HCT116 (cell line): Measurements from ENCODE around the gene THSD4. TPM values are rescaled to one million over a fixed set of nuclear protein-coding genes. Genes with fewer than 3 reads are reported as not detected.

Experiments
- ATAC-seq: fragments of 200-7000 bp; cut with Tn5 transposase; 2 replicates; pipeline ENCODE4 v1.9.1; 2020; ENCODE audit warnings: mild to moderate bottlenecking, moderate library complexity
- BruUV-seq: library from RNA; stranded (reverse); fragments of 400-500 nt; replicated peaks from 2 replicates; lab custom pipeline; 2021; lab: Mats Ljungman, UMichigan
- CTCF ChIA-PET: fragments of 300-600 bp; sonication (Branson Sonifier 250); formaldehyde crosslinking; loops from one replicate; lab custom pipeline; 2021; ENCODE audit warnings: antibody characterized with exemption; lab: Charles Lee
- POLR2A ChIA-PET: fragments of 300-600, 350-600 bp; sonication (Branson Sonifier 250); formaldehyde crosslinking; loops from one replicate; lab custom pipeline; 2021; ENCODE audit warnings: antibody characterized with exemption; lab: Charles Lee
- RAD21 ChIA-PET, 2 experiments: fragments of 300-600 bp; sonication (Branson Sonifier 250); formaldehyde crosslinking; loops; one replicate each; lab custom pipeline; 2023; ENCODE audit warnings: low total read pairs in 2 of 2; ENCODE audit not compliant: uncharacterized antibody in 2 of 2, unreplicated experiment in 2 of 2, low non-redundant PET in 1 of 2; lab: Charles Lee
- DNase-seq: peaks from one replicate; pipeline ENCODE4 v3.0.0-alpha.2; 2010; ENCODE audit warnings: low read depth, low spot score
- H2AFZ ChIP-seq: fragments of 200-600 bp; shearing (Covaris generic), sonication (generic); 2 replicates; pipeline ENCODE4 v1.6.1; 2017; ENCODE audit warnings: low read depth, mixed run types, mixed read lengths, antibody characterized with exemption, low read length; ENCODE audit not compliant: poor library complexity, severe bottlenecking
- H3K27ac ChIP-seq: 2 replicates; pipeline ENCODE4 v1.5.1; 2012; ENCODE audit warnings: low read depth, low read length
- H3K27me3 ChIP-seq: fragments of 200-600 bp; sonication (generic); 2 replicates; pipeline ENCODE4 v1.6.1; 2016; ENCODE audit warnings: mixed run types, low read length, mixed read lengths; ENCODE audit not compliant: insufficient read depth
- H3K36me3 ChIP-seq, 2 experiments: fragments of 200-500 bp in 1 of 2; fragments of 200-600 bp in 1 of 2; sonication (Bioruptor generic) in 1 of 2; sonication (generic) in 1 of 2; 2 replicates each; pipeline versions ENCODE4 v1.5.1 to v1.6.1; 2014 to 2016; ENCODE audit warnings: low read length in 2 of 2, inconsistent platforms in 1 of 2, mixed read lengths in 1 of 2, mixed run types in 1 of 2; ENCODE audit not compliant: insufficient read depth in 2 of 2, control insufficient read depth in 1 of 2
- H3K4me1 ChIP-seq, 2 experiments: fragments of 200-600 bp in 1 of 2; sonication (generic) in 1 of 2; 2 replicates each; pipeline versions ENCODE4 v1.5.1 to v1.6.1; 2012 to 2017; ENCODE audit warnings: low read length in 2 of 2, inconsistent platforms in 1 of 2, mild to moderate bottlenecking in 1 of 2, mixed read lengths in 1 of 2, mixed run types in 1 of 2, moderate library complexity in 1 of 2; ENCODE audit not compliant: insufficient read depth in 2 of 2, control insufficient read depth in 1 of 2
- H3K4me2 ChIP-seq: fragments of 200-600 bp; sonication (generic); 2 replicates; pipeline ENCODE4 v1.6.1; 2017; ENCODE audit warnings: mixed run types, low read length, mixed read lengths
- H3K4me3 ChIP-seq, 2 experiments: fragments of 200-600 bp in 1 of 2; sonication (generic) in 1 of 2; replicated peaks in 1 of 2; 2 replicates each; pipeline ENCODE4 v1.5.1; 2011 to 2016; ENCODE audit warnings: low read length in 2 of 2, control low read depth in 1 of 2, low read depth in 1 of 2, mild to moderate bottlenecking in 1 of 2, mixed read lengths in 1 of 2, mixed run types in 1 of 2
- H3K79me2 ChIP-seq: fragments of 200-600 bp; sonication (generic); 2 replicates; pipeline ENCODE4 v1.6.1; 2017; ENCODE audit warnings: mild to moderate bottlenecking, mixed run types, low read length, moderate library complexity, mixed read lengths; ENCODE audit not compliant: insufficient read depth
- H3K9ac ChIP-seq: fragments of 200-600 bp; sonication (generic); 2 replicates; pipeline ENCODE4 v1.6.1; 2016; ENCODE audit warnings: low read length, mixed read lengths
- H3K9me2 ChIP-seq: fragments of 200-600 bp; sonication (generic), shearing (Covaris generic); 2 replicates; pipeline ENCODE4 v1.6.1; 2017; ENCODE audit warnings: mixed run types, mild to moderate bottlenecking, moderate library complexity; ENCODE audit not compliant: insufficient read depth
- H3K9me3 ChIP-seq, 2 experiments: fragments of 200-500 bp in 1 of 2; fragments of 200-600 bp in 1 of 2; sonication (Bioruptor generic) in 1 of 2; sonication (generic) in 1 of 2; 2 replicates each; pipeline ENCODE4 v1.6.1; 2014 to 2017; ENCODE audit warnings: low read length in 2 of 2, mixed read lengths in 2 of 2, inconsistent platforms in 1 of 2, low read depth in 1 of 2, mild to moderate bottlenecking in 1 of 2, mixed run types in 1 of 2, moderate library complexity in 1 of 2; ENCODE audit not compliant: control insufficient read depth in 1 of 2, insufficient read depth in 1 of 2
- H4K20me1 ChIP-seq: fragments of 200-600 bp; sonication (generic), shearing (Covaris generic); 2 replicates; pipeline ENCODE4 v1.6.1; 2017; ENCODE audit warnings: mixed run types, mild to moderate bottlenecking, moderate library complexity; ENCODE audit not compliant: insufficient read depth
- ATF3 ChIP-seq: IDR thresholded peaks from 2 replicates; pipeline ENCODE4 v1.6.1; 2012
- CBX3 ChIP-seq: IDR thresholded peaks from 2 replicates; pipeline ENCODE4 v1.6.1; 2012; ENCODE audit warnings: low read depth
- CEBPB ChIP-seq: IDR thresholded peaks from 2 replicates; pipeline ENCODE4 v1.6.1; 2012; ENCODE audit warnings: low read depth
- ELF1 ChIP-seq: IDR thresholded peaks from 2 replicates; pipeline ENCODE4 v1.6.1; 2012; ENCODE audit warnings: low read depth, borderline replicate concordance
- EZH2 ChIP-seq: fragments of 200-600 bp; sonication (generic); IDR thresholded peaks from 2 replicates; pipeline ENCODE4 v1.6.1; 2017; ENCODE audit warnings: antibody characterized with exemption, mixed run types
- FOSL1 ChIP-seq: IDR thresholded peaks from 2 replicates; pipeline ENCODE4 v1.6.1; 2012; ENCODE audit warnings: low read depth
- JUND ChIP-seq: IDR thresholded peaks from 2 replicates; pipeline ENCODE4 v1.6.1; 2012
- MAX ChIP-seq: IDR thresholded peaks from 2 replicates; pipeline ENCODE4 v1.6.1; 2012
- POLR2A ChIP-seq: IDR thresholded peaks from 2 replicates; pipeline ENCODE4 v1.7.0; 2011; ENCODE audit warnings: borderline replicate concordance; ENCODE audit not compliant: insufficient read depth, insufficient read length; ENCODE audit errors: extremely low read depth
- POLR2AphosphoS5 ChIP-seq: IDR thresholded peaks from 2 replicates; pipeline ENCODE4 v1.6.1; 2011; ENCODE audit warnings: mild to moderate bottlenecking, low read depth, low read length, moderate library complexity
- RAD21 ChIP-seq: IDR thresholded peaks from 2 replicates; pipeline ENCODE4 v1.6.1; 2012; ENCODE audit warnings: low read depth, mild to moderate bottlenecking
- REST ChIP-seq: IDR thresholded peaks from 2 replicates; pipeline ENCODE4 v1.6.1; 2012; ENCODE audit warnings: low read depth
- SIN3A ChIP-seq: IDR thresholded peaks from 2 replicates; pipeline ENCODE4 v1.6.1; 2012; ENCODE audit warnings: low read depth
- SP1 ChIP-seq: IDR thresholded peaks from 2 replicates; pipeline ENCODE4 v1.6.1; 2012; ENCODE audit warnings: low read depth
- SRF ChIP-seq: IDR thresholded peaks from 2 replicates; pipeline ENCODE4 v1.6.1; 2012; ENCODE audit warnings: low read depth
- TCF7L2 ChIP-seq: IDR thresholded peaks from 2 replicates; pipeline ENCODE4 v1.7.0; 2011; ENCODE audit warnings: borderline replicate concordance, inconsistent platforms; ENCODE audit not compliant: insufficient read depth, insufficient read length; ENCODE audit errors: extremely low read depth
- YY1 ChIP-seq: IDR thresholded peaks from 2 replicates; pipeline ENCODE4 v1.6.1; 2011; ENCODE audit warnings: low read length, low read depth, moderate library complexity, mild to moderate bottlenecking; ENCODE audit not compliant: insufficient replicate concordance; ENCODE audit errors: extremely low read depth
- ZFX ChIP-seq: fragments of 450-650 bp; IDR thresholded peaks from 2 replicates; pipeline ENCODE4 v1.6.1; 2017
- ZNF274 ChIP-seq: fragments of 200-500 bp; sonication (Bioruptor generic); IDR thresholded peaks from 2 replicates; pipeline ENCODE4 v1.6.1; 2014; ENCODE audit warnings: mild to moderate bottlenecking, low read depth, low read length, inconsistent platforms
- intact Hi-C: fragments of 100-400 bp; cut with micrococcal nuclease; formaldehyde crosslinking; loops from 2 replicates; pipeline ENCODE4 v1.10.0; 2022
- total RNA-seq: library from RNA; stranded (reverse); gene quantifications from one replicate; pipeline ENCODE4 v1.2.1, GENCODE V29; 2021; ENCODE audit not compliant: unreplicated experiment

The THSD4 gene
- total RNA-seq, 1 experiment from 2014 or later: 30.5 TPM

- Histone ChIP-seq H3K27me3 (no peaks in the 10 kb centered on the region), H3K36me3 (no peaks in the 10 kb centered on the region), H3K79me2 (no peaks in the 10 kb centered on the region), H3K9me3 (no peaks in the 10 kb centered on the region), H3K4me1 (peaks cover 3 to 11% of the 10 kb centered on the region in 2 experiments; a peak in 2 of 4 replicates), H4K20me1 (no peaks in the 10 kb centered on the region), H2AFZ (no peak overlapping the region), H3K4me2 (no peak overlapping the region), H3K9me2 (no peaks in the 10 kb centered on the region), H3K9ac (no peak overlapping the region), H3K4me3 (no peak overlapping the region), H3K27ac (no peak overlapping the region)
- ATAC-seq (no peak), DNase-seq (no peak)
- intact Hi-C loops: no loop called here
- CTCF ChIA-PET: no interaction called here
- POLR2A ChIA-PET: no interaction called here
- TF ChIP-seq YY1 (no peak), FOSL1 (no peak), SP1 (no peak), JUND (no peak), RAD21 (no peak), ELF1 (no peak), CEBPB (no peak), REST (no peak), POLR2A (no peak), EZH2 (no peak), SRF (no peak), TCF7L2 (no peak), CBX3 (no peak), ZFX (no peak), SIN3A (no peak), POLR2AphosphoS5 (no peak), ZNF274 (no peak), MAX (no peak), ATF3 (no peak)
- RAD21 ChIA-PET: no interaction called here
- no TSS peak for BruUV-seq
These were observed 667.3 kb downstream of the THSD4 start for GRCh38 chr15:71782422-71783165.
